Measurements from ENCODE around the gene SLC10A7. TPM values are rescaled to one million over a fixed set of nuclear protein-coding genes. Genes with fewer than 3 reads are reported as not detected.

The SLC10A7 gene
- total RNA-seq, 8 experiments from 2014 or later, result 4.8 to 11.6 (median 9.3) TPM

GRCh38 chr4:146450524-146450923, 71.2 kb downstream of the SLC10A7 start:
- peak in 2 of 8 experiments; percentile 52 to 64 for ATAC-seq (replicated peaks in 6 of 8)

GRCh38 chr4:146446555-146446954, 75.2 kb downstream of the SLC10A7 start:
- no peak overlapping the region for H3K4me3 ChIP-seq
- 69 to 100% (median 95%) methylated on average over 1 to 4 of the region's 4 CpGs for WGBS, 10 experiments
- peaks cover 3 to 4% of the 10 kb centered on the region in 2 donors for H3K4me1 ChIP-seq (replicated peaks in 1 of 2)
- no peak overlapping the region for H3K27ac ChIP-seq
- ATAC-seq (replicated peaks in 6 of 8), result no peak
- in situ Hi-C loops (cut with MboI; ENCODE audit: low pct_unique_long_range_greater_than_20kb in 2 of 9, low sequenced_read_pairs in 9 of 9, unreplicated experiment in 9 of 9), result no loop called here

More at GRCh38 chr4:146450524-146450923, 71.2 kb downstream of the SLC10A7 start:
- Histone ChIP-seq H3K27ac (no peak overlapping the region), H3K4me1 (replicated peaks in 1 of 2) (peaks cover 9 to 17% of the 10 kb centered on the region in 2 donors), H3K4me3 (no peak overlapping the region)
- in situ Hi-C loops (cut with MboI; ENCODE audit: low pct_unique_long_range_greater_than_20kb in 2 of 9, low sequenced_read_pairs in 9 of 9, unreplicated experiment in 9 of 9), result no loop called here

- peaks cover 3 to 4% of the 10 kb centered on the region in 2 donors for H3K4me1 ChIP-seq (replicated peaks in 1 of 2)
- no peak overlapping the region for H3K27ac ChIP-seq
- H3K4me3 ChIP-seq, result no peak overlapping the region
- in situ Hi-C loops (cut with MboI; ENCODE audit: low pct_unique_long_range_greater_than_20kb in 2 of 9, low sequenced_read_pairs in 9 of 9, unreplicated experiment in 9 of 9), result no loop called here
- no peak for ATAC-seq (replicated peaks in 6 of 8)
- WGBS, 10 experiments, result 87 to 100% (median 96%) methylated on average over 1 to 19 of the region's 37 CpGs; no CpG with 5 or more reads in 2 of the 10 experiments
These were observed 76.3 kb downstream of the SLC10A7 start for GRCh38 chr4:146445198-146446150.

DNA sequence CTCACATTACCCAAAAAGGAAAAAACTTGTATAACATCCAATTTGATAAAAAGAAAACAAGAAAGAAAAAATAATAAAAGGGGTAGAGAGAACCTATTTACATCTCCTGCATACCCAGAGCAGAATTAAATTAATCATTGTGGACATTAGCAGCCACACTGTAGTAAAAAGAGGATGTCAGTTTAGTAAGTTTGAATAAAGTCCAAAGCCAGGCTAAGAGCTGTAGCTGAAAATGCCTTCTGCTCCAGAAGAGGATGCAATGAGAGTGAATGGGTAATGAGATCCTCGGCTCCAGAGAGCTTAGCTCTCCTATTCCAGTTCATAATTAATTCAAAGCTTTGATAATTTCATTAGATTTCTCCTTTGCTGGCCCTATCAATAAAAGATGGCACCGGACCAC, 78.2 kb downstream of the SLC10A7 start:
- ATAC-seq (replicated peaks in 6 of 8), result peak in 1 of 8 experiments; percentile 37
- no peak overlapping the region for H3K27ac ChIP-seq
- in situ Hi-C loops (cut with MboI; ENCODE audit: low pct_unique_long_range_greater_than_20kb in 2 of 9, low sequenced_read_pairs in 9 of 9, unreplicated experiment in 9 of 9), result no loop called here
- 65 to 100% (median 79%) methylated on average over 2 of the region's 2 CpGs; no CpG with 5 or more reads in 1 of the 10 experiments for WGBS, 10 experiments
- no peak overlapping the region for H3K4me3 ChIP-seq
- H3K4me1 ChIP-seq (replicated peaks in 1 of 2), result peaks cover 3 to 4% of the 10 kb centered on the region in 2 donors

GRCh38 chr4:146442801-146443200, 78.9 kb downstream of the SLC10A7 start:
- no peak overlapping the region for H3K27ac ChIP-seq
- ATAC-seq (replicated peaks in 6 of 8), result peak in 2 of 8 experiments; percentile 83 to 84
- in situ Hi-C loops (cut with MboI; ENCODE audit: low pct_unique_long_range_greater_than_20kb in 2 of 9, low sequenced_read_pairs in 9 of 9, unreplicated experiment in 9 of 9), result no loop called here

GRCh38 chr4:146439999-146440398, 81.7 kb downstream of the SLC10A7 start:
- Histone ChIP-seq H3K27ac (no peak overlapping the region), H3K4me3 (no peak overlapping the region), H3K4me1 (replicated peaks in 1 of 2) (peaks cover 3 to 4% of the 10 kb centered on the region in 2 donors)
- in situ Hi-C loops (cut with MboI; ENCODE audit: low pct_unique_long_range_greater_than_20kb in 2 of 9, low sequenced_read_pairs in 9 of 9, unreplicated experiment in 9 of 9), result no loop called here
- WGBS, 10 experiments, result 64 to 100% (median 84%) methylated on average over 1 to 4 of the region's 4 CpGs
- no peak for ATAC-seq (replicated peaks in 6 of 8)

More at GRCh38 chr4:146442801-146443200, 78.9 kb downstream of the SLC10A7 start:
- H3K4me1 ChIP-seq (replicated peaks in 1 of 2), result peaks cover 3 to 4% of the 10 kb centered on the region in 2 donors
- H3K4me3 ChIP-seq, result no peak overlapping the region
- WGBS, 10 experiments, result 0 to 86% (median 58%) methylated on average over 1 of the region's 1 CpG; no CpG with 5 or more reads in 4 of the 10 experiments

DNA sequence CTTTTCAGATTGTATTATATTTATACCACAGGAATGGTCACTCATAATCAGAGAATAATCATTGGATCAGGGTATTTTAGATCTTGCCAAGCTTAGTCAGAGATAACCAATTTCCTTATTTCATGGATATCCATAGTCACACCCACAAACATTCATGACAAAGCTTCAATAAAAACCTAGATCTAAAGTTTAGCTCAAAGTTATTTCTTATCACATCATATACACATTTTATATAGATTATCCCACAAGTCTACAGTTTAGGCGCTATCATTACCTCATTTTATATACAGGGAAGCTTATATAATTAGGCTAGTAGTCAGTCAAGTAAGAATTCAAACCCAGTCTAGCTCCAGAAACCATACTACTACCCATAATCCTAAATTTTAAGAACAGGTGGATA, 82.3 kb downstream of the SLC10A7 start:
- 100% methylated on average over 1 of the region's 1 CpG; no CpG with 5 or more reads in 5 of the 10 experiments for WGBS, 10 experiments
- no peak for ATAC-seq (replicated peaks in 6 of 8)
- peaks cover 3 to 4% of the 10 kb centered on the region in 2 donors for H3K4me1 ChIP-seq (replicated peaks in 1 of 2)
- H3K27ac ChIP-seq, result no peak overlapping the region
- in situ Hi-C loops (cut with MboI; ENCODE audit: low pct_unique_long_range_greater_than_20kb in 2 of 9, low sequenced_read_pairs in 9 of 9, unreplicated experiment in 9 of 9), result no loop called here
- H3K4me3 ChIP-seq, result no peak overlapping the region

DNA sequence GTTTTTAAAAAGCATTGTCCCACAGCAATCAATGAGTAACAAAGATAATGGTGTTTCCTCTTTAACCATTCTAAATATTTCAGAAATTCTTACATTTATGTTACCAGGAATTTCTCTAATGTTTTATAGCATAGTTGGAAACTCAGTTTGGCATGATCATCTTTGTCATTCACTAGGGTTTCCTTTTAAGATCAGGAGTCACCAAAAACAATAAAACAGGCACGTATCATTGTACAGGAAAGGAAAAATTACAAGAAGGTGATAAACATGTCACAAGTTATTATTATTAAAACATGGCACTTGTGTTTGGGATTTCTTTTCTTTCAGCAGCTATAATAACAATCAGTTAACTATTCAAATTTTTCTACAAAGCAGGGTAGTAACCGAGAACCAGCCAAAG, 84.0 kb downstream of the SLC10A7 start:
- Histone ChIP-seq H3K27ac (no peak overlapping the region), H3K4me3 (no peak overlapping the region), H3K4me1 (replicated peaks in 1 of 2) (peaks cover 3% of the 10 kb centered on the region in 2 donors)
- ATAC-seq (replicated peaks in 6 of 8), result no peak
- in situ Hi-C loops (cut with MboI; ENCODE audit: low pct_unique_long_range_greater_than_20kb in 2 of 9, low sequenced_read_pairs in 9 of 9, unreplicated experiment in 9 of 9), result no loop called here
- WGBS, 10 experiments, result 36 to 100% (median 57%) methylated on average over 1 to 2 of the region's 2 CpGs; no CpG with 5 or more reads in 1 of the 10 experiments

DNA sequence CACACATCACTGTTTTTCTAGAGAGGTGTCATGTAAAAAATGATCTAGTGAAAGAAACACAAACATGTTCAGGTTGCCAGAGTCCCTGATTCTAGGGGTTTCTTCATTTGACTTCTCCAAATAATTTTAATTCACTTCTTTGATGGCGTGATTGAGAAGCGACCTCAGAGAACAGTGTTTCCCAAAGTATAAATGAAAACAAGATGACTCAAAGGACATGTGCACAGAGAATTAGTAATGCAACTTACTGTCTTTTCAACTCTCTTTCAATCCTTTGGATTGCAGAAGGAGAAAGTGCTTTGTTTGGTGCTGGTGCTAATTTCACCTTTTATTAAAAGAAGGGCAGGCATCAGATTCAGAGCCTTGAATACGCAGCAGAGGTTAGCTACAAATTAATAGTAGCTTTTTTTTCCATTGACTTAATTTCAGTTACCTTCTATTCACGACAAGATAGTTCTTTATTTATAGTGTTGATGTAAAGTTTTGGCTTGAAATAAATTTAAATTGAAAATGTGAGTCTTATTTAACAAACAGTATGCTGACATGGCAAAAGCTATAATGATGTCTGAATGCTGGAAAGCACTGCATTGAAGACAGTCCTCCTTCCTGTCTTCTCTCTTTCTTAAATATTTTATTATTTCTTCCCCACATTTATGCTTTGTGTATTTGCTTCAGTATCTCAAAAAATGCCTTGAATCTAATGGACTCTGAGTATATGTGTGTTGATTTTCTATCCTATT, 85.1 kb downstream of the SLC10A7 start:
- WGBS, 10 experiments, result 40 to 80% (median 72%) methylated on average over 1 to 4 of the region's 4 CpGs; no CpG with 5 or more reads in 1 of the 10 experiments
- Histone ChIP-seq H3K4me1 (replicated peaks in 1 of 2) (no peaks in the 10 kb centered on the region), H3K27ac (no peak overlapping the region), H3K4me3 (no peak overlapping the region)
- in situ Hi-C loops (cut with MboI; ENCODE audit: low pct_unique_long_range_greater_than_20kb in 2 of 9, low sequenced_read_pairs in 9 of 9, unreplicated experiment in 9 of 9), result no loop called here
- ATAC-seq (replicated peaks in 6 of 8), result peak in 3 of 8 experiments; percentile 22 to 60 (median 44)

- no peak overlapping the region for H3K4me3 ChIP-seq
- H3K27ac ChIP-seq, result no peak overlapping the region
- in situ Hi-C loops (cut with MboI; ENCODE audit: low pct_unique_long_range_greater_than_20kb in 2 of 9, low sequenced_read_pairs in 9 of 9, unreplicated experiment in 9 of 9), result no loop called here
- ATAC-seq (replicated peaks in 6 of 8), result peak in 1 of 8 experiments; percentile 75
- H3K4me1 ChIP-seq (replicated peaks in 1 of 2), result no peaks in the 10 kb centered on the region
These were observed 85.8 kb downstream of the SLC10A7 start for GRCh38 chr4:146435962-146436361.

GRCh38 chr4:146432065-146432464, 89.7 kb downstream of the SLC10A7 start:
- in situ Hi-C loops (cut with MboI; ENCODE audit: low pct_unique_long_range_greater_than_20kb in 2 of 9, low sequenced_read_pairs in 9 of 9, unreplicated experiment in 9 of 9), result no loop called here
- Histone ChIP-seq H3K27ac (no peak overlapping the region), H3K4me3 (no peak overlapping the region), H3K4me1 (replicated peaks in 1 of 2) (no peaks in the 10 kb centered on the region)
- ATAC-seq (replicated peaks in 6 of 8), result no peak
- WGBS, 10 experiments, result 92 to 100% (median 100%) methylated on average over 2 of the region's 2 CpGs

DNA sequence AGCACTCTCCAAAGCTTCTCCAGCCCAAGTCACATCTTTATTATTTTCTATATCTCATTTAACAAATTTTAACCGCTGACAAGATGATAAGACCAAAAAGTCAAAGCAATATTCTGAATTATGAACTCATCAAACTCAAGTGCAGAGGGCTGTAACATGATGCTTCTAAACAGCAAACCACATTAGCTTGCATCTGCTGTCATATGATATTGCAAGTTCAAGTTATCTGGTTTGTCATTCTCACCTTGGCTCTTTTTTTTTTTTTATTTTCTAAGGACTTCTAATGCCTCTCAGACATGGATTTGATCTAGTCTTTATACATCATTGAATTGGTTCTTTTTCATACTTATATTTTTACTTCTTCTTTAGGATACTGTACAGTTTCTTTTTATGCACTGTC, 93.4 kb downstream of the SLC10A7 start:
- Histone ChIP-seq H3K27ac (no peak overlapping the region), H3K4me1 (replicated peaks in 1 of 2) (no peaks in the 10 kb centered on the region), H3K4me3 (no peak overlapping the region)
- 86 to 100% (median 100%) methylated on average over 1 of the region's 1 CpG; no CpG with 5 or more reads in 1 of the 10 experiments for WGBS, 10 experiments
- ATAC-seq (replicated peaks in 6 of 8), result no peak
- in situ Hi-C loops (cut with MboI; ENCODE audit: low pct_unique_long_range_greater_than_20kb in 2 of 9, low sequenced_read_pairs in 9 of 9, unreplicated experiment in 9 of 9), result no loop called here

- in situ Hi-C loops (cut with MboI; ENCODE audit: low pct_unique_long_range_greater_than_20kb in 2 of 9, low sequenced_read_pairs in 9 of 9, unreplicated experiment in 9 of 9), result no loop called here
- H3K27ac ChIP-seq, result no peak overlapping the region
- ATAC-seq (replicated peaks in 6 of 8), result peak in 3 of 8 experiments; percentile 19 to 41 (median 24)
- no peak overlapping the region for H3K4me3 ChIP-seq
- H3K4me1 ChIP-seq (replicated peaks in 1 of 2), result peaks cover 5 to 22% of the 10 kb centered on the region in 2 donors
- 22 to 100% (median 80%) methylated on average over 1 to 2 of the region's 2 CpGs; no CpG with 5 or more reads in 2 of the 10 experiments for WGBS, 10 experiments
These were observed 103.9 kb downstream of the SLC10A7 start for GRCh38 chr4:146417822-146418221.
